GM21367 (cell line): ENCODE measurements around the gene SGF29.
"Not testable (repeated sequence)": the region's sequence is repeated elsewhere in the genome, so short reads cannot be mapped to it uniquely, and the experiment has no call there.

Source experiments
- ATAC-seq: cut with Tn5 transposase; IDR thresholded peaks from one replicate; pipeline ENCODE4 v1.9.1; 2021; ENCODE audit not compliant: unreplicated experiment

Gene SGF29

GRCh38 chr16:28553776-28554633, at the start of gene SGF29:
SGF29 (plus strand) TSS chr16:28553920; CDS start chr16:28581070, 27,150 bp downstream.
- peak; percentile 58 for ATAC-seq

GRCh38 chr16:28504707-28505404, 48.9 kb upstream of the SGF29 start:
- ATAC-seq = no peak

GRCh38 chr16:28505489-28506137, 48.1 kb upstream of the SGF29 start:
- ATAC-seq = no peak

GRCh38 chr16:28511031-28511430, 42.7 kb upstream of the SGF29 start:
- ATAC-seq = no peak

- ATAC-seq = no peak
These were observed 41.6 kb upstream of the SGF29 start for GRCh38 chr16:28511801-28512789.

- ATAC-seq = no peak
These were observed 40.1 kb upstream of the SGF29 start for GRCh38 chr16:28513484-28514181.

- ATAC-seq = no peak
These were observed 39.5 kb upstream of the SGF29 start for GRCh38 chr16:28514246-28514645.

GRCh38 chr16:28520672-28521071, 33.0 kb upstream of the SGF29 start:
- no peak for ATAC-seq

GRCh38 chr16:28521436-28521835, 32.3 kb upstream of the SGF29 start:
- no peak for ATAC-seq

- ATAC-seq = no peak
These were observed 30.9 kb upstream of the SGF29 start for GRCh38 chr16:28522792-28523191.

GRCh38 chr16:28524681-28525171, 29.0 kb upstream of the SGF29 start:
- ATAC-seq = no peak

GRCh38 chr16:28526201-28527099, 27.3 kb upstream of the SGF29 start:
- no peak for ATAC-seq

GRCh38 chr16:28527100-28527785, 26.5 kb upstream of the SGF29 start:
- ATAC-seq = not testable (repeated sequence)

- no peak for ATAC-seq
These were observed 25.7 kb upstream of the SGF29 start for GRCh38 chr16:28527985-28528384.

GRCh38 chr16:28528463-28528867, 25.3 kb upstream of the SGF29 start:
- no peak for ATAC-seq

- no peak for ATAC-seq
These were observed 24.6 kb upstream of the SGF29 start for GRCh38 chr16:28529124-28529523.

- ATAC-seq = no peak
These were observed 21.7 kb upstream of the SGF29 start for GRCh38 chr16:28531777-28532744.
